OCI-LY1 (cell line): ENCODE data around the gene TRIM7.

Experiments used
- H2AFZ ChIP-seq: fragments of 200-600 bp; sonication (generic), shearing (Covaris generic); 2 replicates; pipeline ENCODE4 v1.6.0; 2014; ENCODE audit warnings: antibody characterized with exemption, mild to moderate bottlenecking, low read length
- H3F3A ChIP-seq: fragments of 200-600 bp; sonication (generic), shearing (Covaris generic); 2 replicates; pipeline ENCODE4 v1.6.0; 2014; ENCODE audit warnings: mild to moderate bottlenecking, antibody characterized with exemption, low read length, moderate library complexity; ENCODE audit not compliant: insufficient read depth
- H3K27ac ChIP-seq: fragments of 200-600 bp; sonication (generic); 2 replicates; pipeline ENCODE4 v1.5.1; 2014; ENCODE audit warnings: low read length, mixed run types, mild to moderate bottlenecking, low read depth; ENCODE audit not compliant: poor library complexity, severe bottlenecking
- H3K27me3 ChIP-seq: fragments of 200-600 bp; sonication (generic); 2 replicates; pipeline ENCODE4 v1.6.0; 2014; ENCODE audit warnings: antibody characterized with exemption, mild to moderate bottlenecking, low read length, moderate library complexity; ENCODE audit not compliant: insufficient read depth
- H3K36me3 ChIP-seq: fragments of 200-600 bp; sonication (generic); 2 replicates; pipeline ENCODE4 v1.6.1; 2014; ENCODE audit warnings: mild to moderate bottlenecking, antibody characterized with exemption, low read length, moderate library complexity, mixed read lengths; ENCODE audit not compliant: insufficient read depth
- H3K4me1 ChIP-seq: fragments of 200-600 bp; sonication (generic); 2 replicates; pipeline ENCODE4 v1.5.1; 2014; ENCODE audit warnings: mild to moderate bottlenecking, low read length, moderate library complexity; ENCODE audit not compliant: insufficient read depth, severe bottlenecking
- H3K4me2 ChIP-seq: fragments of 200-600 bp; sonication (generic), shearing (Covaris generic); 2 replicates; pipeline ENCODE4 v1.6.1; 2014; ENCODE audit warnings: low read length
- H3K4me3 ChIP-seq: fragments of 200-600 bp; sonication (generic); 2 replicates; pipeline ENCODE4 v1.5.1; 2014; ENCODE audit warnings: low read length, low read depth, mild to moderate bottlenecking, mixed read lengths; ENCODE audit not compliant: poor library complexity, severe bottlenecking
- H3K79me2 ChIP-seq: fragments of 200-600 bp; shearing (Covaris generic); 2 replicates; pipeline ENCODE4 v1.6.1; 2016; ENCODE audit warnings: mixed run types, low read length, mixed read lengths; ENCODE audit not compliant: insufficient read depth
- H3K9ac ChIP-seq: fragments of 200-600 bp; sonication (generic), shearing (Covaris generic); 2 replicates; pipeline ENCODE4 v1.6.1; 2014; ENCODE audit warnings: mild to moderate bottlenecking, low read length, mixed read lengths
- H3K9me2 ChIP-seq: fragments of 200-600 bp; sonication (generic), shearing (Covaris generic); 2 replicates; pipeline ENCODE4 v1.6.1; 2014; ENCODE audit warnings: low read depth, mild to moderate bottlenecking, low read length, mixed read lengths
- H3K9me3 ChIP-seq: fragments of 200-600 bp; shearing (Covaris generic); 2 replicates; pipeline ENCODE4 v1.6.1; 2014; ENCODE audit warnings: low read length, mixed read lengths
- H4K20me1 ChIP-seq: fragments of 200-600 bp; sonication (generic), shearing (Covaris generic); 2 replicates; pipeline ENCODE4 v1.6.0; 2016; ENCODE audit warnings: mild to moderate bottlenecking, low read length; ENCODE audit not compliant: insufficient read depth
- CTCF ChIP-seq: fragments of 200-600 bp; sonication (generic), shearing (Covaris generic); IDR thresholded peaks from 2 replicates; pipeline ENCODE4 v1.5.1; 2017; ENCODE audit warnings: mild to moderate bottlenecking, antibody characterized with exemption, low read length, moderate library complexity, mixed read lengths
- EZH2 ChIP-seq: fragments of 200-600 bp; sonication (generic), shearing (Covaris generic); IDR thresholded peaks from 2 replicates; pipeline ENCODE4 v1.8.0; 2017; ENCODE audit warnings: borderline replicate concordance, mixed run types, mild to moderate bottlenecking, antibody characterized with exemption, low read length, moderate library complexity, mixed read lengths

The TRIM7 gene

DNA sequence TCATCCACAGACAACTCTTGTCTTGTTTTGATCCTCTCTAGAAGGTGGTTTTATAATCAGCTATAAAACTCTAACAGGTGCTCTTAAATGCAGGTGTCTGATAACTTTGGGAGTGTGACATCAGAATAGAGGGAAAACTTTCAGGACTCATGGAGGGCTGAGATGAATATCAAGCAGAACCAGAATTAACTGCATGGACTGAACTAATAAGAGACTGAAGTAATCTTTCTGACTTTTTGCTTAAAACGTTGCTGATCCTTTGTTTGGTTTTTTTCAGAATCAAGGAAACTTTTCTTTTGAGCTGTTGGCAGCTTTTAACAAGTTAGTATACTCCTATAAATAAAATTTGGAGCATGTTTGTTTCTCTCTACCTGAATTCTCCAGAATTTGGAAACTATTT, 59.9 kb downstream of the TRIM7 start:
- H3K4me3 ChIP-seq: no peak overlapping the region
- TF ChIP-seq CTCF: no peak
- no peak for TF ChIP-seq EZH2
- no peak overlapping the region for H3K27ac ChIP-seq

More for the DNA sequence above, 59.9 kb downstream of the TRIM7 start:
- Histone ChIP-seq H3K4me2 (no peak overlapping the region), H3K36me3 (no peaks in the 10 kb centered on the region; the same call in 1 of the 2 replicates), H2AFZ (no peak overlapping the region), H3K27me3 (no peaks in the 10 kb centered on the region; the same call in 1 of the 2 replicates), H4K20me1 (no peaks in the 10 kb centered on the region), H3F3A (no peaks in the 10 kb centered on the region), H3K4me1 (peaks cover 10% of the 10 kb centered on the region), H3K9ac (no peak overlapping the region), H3K79me2 (no peaks in the 10 kb centered on the region), H3K9me3 (peaks cover 13% of the 10 kb centered on the region), H3K9me2 (no peaks in the 10 kb centered on the region)
